Spleen (tissue), 11 donors: Measurements from ENCODE around the gene SH2D4B. TPM values are rescaled to one million over a fixed set of nuclear protein-coding genes. Genes with fewer than 3 reads are reported as not detected.

Experiments
- DNase-seq: peaks from one replicate; pipeline ENCODE4 v3.0.0-alpha.2; 2020
- H3K27ac ChIP-seq, 8 donors: fragments of 200-600 bp; sonication (generic) in 7 of 8; 1 replicate in 4 of 8; 2 replicates in 4 of 8; pipeline versions ENCODE4 v1.5.0 to v1.8.0; 2016 to 2021; ENCODE audit warnings: inconsistent platforms in 4 of 8, mild to moderate bottlenecking in 4 of 8, moderate library complexity in 1 of 8
- H3K27me3 ChIP-seq, 7 donors: fragments of 200-600 bp; sonication (generic) in 6 of 7; replicated peaks in 1 of 7; 1 replicate in 4 of 7; 2 replicates in 3 of 7; pipeline versions ENCODE4 v1.5.0 to v1.8.0; 2016 to 2021; ENCODE audit warnings: inconsistent platforms in 3 of 7, mild to moderate bottlenecking in 1 of 7
- H3K36me3 ChIP-seq, 6 donors: fragments of 200-600 bp; sonication (generic) in 5 of 6; 1 replicate in 4 of 6; 2 replicates in 2 of 6; pipeline versions ENCODE4 v1.5.0 to v1.8.0; 2016 to 2021; ENCODE audit warnings: inconsistent platforms in 2 of 6
- H3K4me1 ChIP-seq, 6 donors: fragments of 200-600 bp; sonication (generic) in 5 of 6; 1 replicate in 3 of 6; 2 replicates in 3 of 6; pipeline versions ENCODE4 v1.5.0 to v1.8.0; 2016 to 2021; ENCODE audit warnings: inconsistent platforms in 3 of 6
- H3K4me3 ChIP-seq, 8 donors: fragments of 200-600 bp; sonication (generic) in 7 of 8; 1 replicate in 4 of 8; 2 replicates in 4 of 8; pipeline versions ENCODE4 v1.5.0 to v1.8.0; 2016 to 2021; ENCODE audit warnings: inconsistent platforms in 4 of 8, mild to moderate bottlenecking in 4 of 8, moderate library complexity in 2 of 8
- H3K9me3 ChIP-seq, 8 donors: fragments of 200-600 bp; sonication (generic) in 7 of 8; 1 replicate in 4 of 8; 2 replicates in 4 of 8; pipeline versions ENCODE4 v1.5.0 to v1.8.0; 2016 to 2021; ENCODE audit warnings: inconsistent platforms in 4 of 8
- CTCF ChIP-seq, 11 experiments: fragments of 200-600 bp in 7 of 11; fragments of 450-650 bp in 4 of 11; sonication (generic) in 4 of 11; IDR thresholded peaks in 8 of 11; conservative IDR thresholded peaks in 3 of 11; 1 replicate in 7 of 11; 2 replicates in 4 of 11; pipeline versions ENCODE4 v1.4.0 to v1.8.0; 2016 to 2021; ENCODE audit warnings: antibody characterized with exemption in 11 of 11, inconsistent platforms in 4 of 11, mild to moderate bottlenecking in 1 of 11
- POLR2A ChIP-seq, 3 donors: fragments of 450-650 bp; IDR thresholded peaks; one replicate each; pipeline ENCODE4 v1.5.1; 2017; ENCODE audit warnings: antibody characterized with exemption in 3 of 3, mild to moderate bottlenecking in 1 of 3
- POLR2AphosphoS5 ChIP-seq, 3 donors: sonication (generic); formaldehyde crosslinking; IDR thresholded peaks; one replicate each; pipeline ENCODE4 v1.5.1; 2017; ENCODE audit warnings: antibody characterized with exemption in 3 of 3
- WGBS, 5 donors: extraction: QIAGEN DNeasy Blood & Tissue Kit in 3 of 5; methylation state at CpG; one replicate each; pipeline versions ENCODE4 v1.1.5 to v1.1.7; 2013 to 2018; 5-methylcytosine and 5-hydroxymethylcytosine counted together
- intact Hi-C: fragments of 100-400 bp; cut with DNase I; formaldehyde crosslinking; loops from one replicate; pipeline ENCODE4 v1.15.0; 2023; ENCODE audit warnings: low total_unique reads
- polyA plus RNA-seq, 3 donors: library from polyadenylated mRNA; stranded (reverse); fragments of 200-250 nt; gene quantifications; one replicate each; pipeline ENCODE4 v1.2.1, GENCODE V29; 2013
- total RNA-seq, 7 donors: library from RNA; depleted of rRNA in 3 of 7; stranded (reverse); fragments of >200 nt in 3 of 7; fragmentation: NEBNext Ultra II Directional in 4 of 7; extraction: Animal tissue kit (Norgen Biotek cat#: 25700) in 4 of 7; gene quantifications; one replicate each; pipeline versions ENCODE4 v1.1.0 to v1.2.1, GENCODE V29; 2016 to 2021
- donor health status: healthy with polysubstance abuse.
- donor health status: DM: no; HTN: no; CAD: no; lungs with moderate emphysema.
- donor health status: DM: no; HTN: no; CAD: no.
- donor health status: Bipolar disorder and iron deficiency.
- donor health status: healthy.
- donor health status: DM: no; HTN: no; CAD: no.
- donor health status: DM: yes; HTN: yes; CAD: no.

The SH2D4B gene
- total and polyA plus RNA-seq, 10 donors, result 0.08 to 0.46 (median 0.12) TPM; not detected in 2

GRCh38 chr10:80582286-80582960, 44.7 kb downstream of the SH2D4B start:
- TF ChIP-seq CTCF (IDR thresholded peaks at IDR 0.05 in 8 of 11, conservative IDR thresholded peaks at IDR 0.05 in 3 of 11), result no peak
- no peak for TF ChIP-seq POLR2AphosphoS5 (IDR thresholded peaks at IDR 0.05)
- TF ChIP-seq POLR2A (IDR thresholded peaks at IDR 0.05), result no peak
- Histone ChIP-seq H3K36me3 (no peaks in the 10 kb centered on the region), H3K4me1 (peaks cover 0 to 26% (median 7%) of the 10 kb centered on the region in 6 donors), H3K9me3 (no peaks in the 10 kb centered on the region), H3K27ac (no peak overlapping the region), H3K4me3 (no peak overlapping the region), H3K27me3 (no peaks in the 10 kb centered on the region)
- DNase-seq, result no peak
- intact Hi-C loops, result no loop called here
- 60 to 92% (median 89%) methylated on average over 3 of the region's 3 CpGs for WGBS, 5 donors

- Histone ChIP-seq H3K27ac (no peak overlapping the region), H3K4me3 (no peak overlapping the region), H3K36me3 (no peaks in the 10 kb centered on the region), H3K4me1 (peaks cover 0 to 26% (median 7%) of the 10 kb centered on the region in 6 donors), H3K9me3 (no peaks in the 10 kb centered on the region), H3K27me3 (no peaks in the 10 kb centered on the region)
- TF ChIP-seq POLR2AphosphoS5 (IDR thresholded peaks at IDR 0.05) (no peak), CTCF (IDR thresholded peaks at IDR 0.05 in 8 of 11, conservative IDR thresholded peaks at IDR 0.05 in 3 of 11) (no peak), POLR2A (IDR thresholded peaks at IDR 0.05) (no peak)
- 61 to 74% (median 65%) methylated on average over 1 of the region's 1 CpG for WGBS, 5 donors
- no peak for DNase-seq
- intact Hi-C loops, result no loop called here
Measured at GRCh38 chr10:80583685-80584084, 46.0 kb downstream of the SH2D4B start.

- H3K4me1 ChIP-seq, result peaks cover 0 to 12% (median 0%) of the 10 kb centered on the region in 6 donors
- H3K9me3 ChIP-seq, result no peaks in the 10 kb centered on the region
- intact Hi-C loops, result no loop called here
- no peak overlapping the region for H3K4me3 ChIP-seq
- H3K27ac ChIP-seq, result no peak overlapping the region
- H3K36me3 ChIP-seq, result no peaks in the 10 kb centered on the region
- TF ChIP-seq POLR2A (IDR thresholded peaks at IDR 0.05) (no peak), POLR2AphosphoS5 (IDR thresholded peaks at IDR 0.05) (no peak), CTCF (IDR thresholded peaks at IDR 0.05 in 8 of 11, conservative IDR thresholded peaks at IDR 0.05 in 3 of 11) (no peak)
- H3K27me3 ChIP-seq, result no peaks in the 10 kb centered on the region
- no peak for DNase-seq
- WGBS, 5 donors, result 93 to 100% (median 96%) methylated on average over 7 to 23 of the region's 23 CpGs
Measured at GRCh38 chr10:80585812-80586211, 48.1 kb downstream of the SH2D4B start.

GRCh38 chr10:80588546-80588945, 50.8 kb downstream of the SH2D4B start:
- DNase-seq, result no peak
- intact Hi-C loops, result no loop called here
- TF ChIP-seq POLR2A (IDR thresholded peaks at IDR 0.05) (no peak), CTCF (IDR thresholded peaks at IDR 0.05 in 8 of 11, conservative IDR thresholded peaks at IDR 0.05 in 3 of 11) (no peak), POLR2AphosphoS5 (IDR thresholded peaks at IDR 0.05) (no peak)
- 74 to 83% (median 76%) methylated on average over 10 of the region's 10 CpGs for WGBS, 5 donors
- H3K9me3 ChIP-seq, result no peaks in the 10 kb centered on the region
- H3K4me3 ChIP-seq, result no peak overlapping the region
- peaks cover 0 to 6% (median 0%) of the 10 kb centered on the region in 6 donors for H3K4me1 ChIP-seq
- no peaks in the 10 kb centered on the region for H3K36me3 ChIP-seq
- no peak overlapping the region for H3K27ac ChIP-seq
- H3K27me3 ChIP-seq, result no peaks in the 10 kb centered on the region
